ENCODE measurements around the gene FAM50B. TPM values are rescaled to one million over a fixed set of nuclear protein-coding genes. Genes with fewer than 3 reads are reported as not detected.

The FAM50B gene
- polyA plus RNA-seq, 4 donors = 9.3 to 13.0 (median 11.1) TPM

DNA sequence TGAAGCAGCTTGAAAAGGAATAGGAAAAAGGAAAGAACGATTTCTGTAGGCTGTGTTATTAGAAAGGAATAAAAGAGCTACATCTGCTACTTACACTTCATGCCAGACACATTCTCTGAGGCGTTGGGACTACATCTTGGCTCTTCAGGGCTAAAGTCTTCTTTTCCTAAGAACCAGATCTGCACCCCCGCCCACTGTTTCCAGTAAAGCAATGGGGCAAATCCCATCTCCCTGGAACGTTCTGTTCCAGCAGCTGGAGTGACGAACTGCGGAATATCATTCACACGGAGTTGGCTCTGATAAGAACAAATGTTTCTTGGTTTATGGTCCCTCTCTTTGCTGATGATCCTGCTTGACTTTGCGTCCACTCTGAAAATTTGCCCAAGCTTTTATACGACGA lies 26.9 kb downstream of the FAM50B start:
- 40 to 68% (median 65%) methylated on average over 10 of the region's 10 CpGs for WGBS, 3 donors
- peak in 1 of 2 donors; percentile 87 for DNase-seq

DNA sequence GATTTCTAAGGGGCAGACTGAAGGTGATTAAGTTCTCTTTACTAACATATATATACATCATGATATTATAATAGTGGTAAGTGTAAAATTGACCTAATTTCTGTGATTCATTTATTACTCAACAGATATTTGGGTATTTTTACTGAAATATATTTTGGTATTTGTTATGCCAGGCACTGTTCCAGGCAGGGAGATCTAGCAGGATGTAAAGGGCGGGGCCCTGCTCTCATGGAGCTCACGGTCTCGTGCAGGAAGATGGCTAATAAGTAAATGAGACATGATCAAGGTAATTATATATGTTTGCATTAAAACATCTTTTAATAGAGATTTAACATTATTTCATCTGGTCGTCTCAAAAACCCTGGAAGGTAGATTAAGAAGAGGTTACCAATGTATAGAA lies 27.7 kb downstream of the FAM50B start:
- Histone ChIP-seq H3K4me3 (ENCODE audit: low read depth in 1 of 3, low read length in 3 of 3) (no peak overlapping the region), H3K36me3 (ENCODE audit: control insufficient read depth in 3 of 3, insufficient read depth in 2 of 3, low read depth in 1 of 3, low read length in 3 of 3) (no peaks in the 10 kb centered on the region), H3K27me3 (ENCODE audit: control insufficient read depth in 3 of 3, insufficient read depth in 3 of 3, low read length in 3 of 3) (no peaks in the 10 kb centered on the region), H3K9me3 (ENCODE audit: control insufficient read depth in 2 of 2, insufficient read depth in 1 of 2, low read depth in 1 of 2, low read length in 1 of 2) (peaks cover 0 to 2% of the 10 kb centered on the region in 2 donors), H3K27ac (ENCODE audit: low read depth in 1 of 3, low read length in 2 of 3) (no peak overlapping the region), H3K4me1 (ENCODE audit: control insufficient read depth in 3 of 3, insufficient read depth in 2 of 3, low read depth in 1 of 3, low read length in 2 of 3) (peaks cover 4 to 30% (median 7%) of the 10 kb centered on the region in 3 donors)
- no peak for FAIRE-seq
- WGBS, 3 donors = 59 to 67% (median 66%) methylated on average over 4 of the region's 4 CpGs
- peak in 1 of 2 donors; percentile 32 for DNase-seq

More for the DNA sequence above, 26.9 kb downstream of the FAM50B start:
- Histone ChIP-seq H3K4me1 (ENCODE audit: control insufficient read depth in 3 of 3, insufficient read depth in 2 of 3, low read depth in 1 of 3, low read length in 2 of 3) (peaks cover 4 to 38% (median 9%) of the 10 kb centered on the region in 3 donors), H3K36me3 (ENCODE audit: control insufficient read depth in 3 of 3, insufficient read depth in 2 of 3, low read depth in 1 of 3, low read length in 3 of 3) (no peaks in the 10 kb centered on the region), H3K27ac (ENCODE audit: low read depth in 1 of 3, low read length in 2 of 3) (peak overlapping the region in 1 of 3 donors; percentile 2), H3K9me3 (ENCODE audit: control insufficient read depth in 2 of 2, insufficient read depth in 1 of 2, low read depth in 1 of 2, low read length in 1 of 2) (no peaks in the 10 kb centered on the region), H3K27me3 (ENCODE audit: control insufficient read depth in 3 of 3, insufficient read depth in 3 of 3, low read length in 3 of 3) (no peaks in the 10 kb centered on the region), H3K4me3 (ENCODE audit: low read depth in 1 of 3, low read length in 3 of 3) (no peak overlapping the region)
- no peak for FAIRE-seq

DNA sequence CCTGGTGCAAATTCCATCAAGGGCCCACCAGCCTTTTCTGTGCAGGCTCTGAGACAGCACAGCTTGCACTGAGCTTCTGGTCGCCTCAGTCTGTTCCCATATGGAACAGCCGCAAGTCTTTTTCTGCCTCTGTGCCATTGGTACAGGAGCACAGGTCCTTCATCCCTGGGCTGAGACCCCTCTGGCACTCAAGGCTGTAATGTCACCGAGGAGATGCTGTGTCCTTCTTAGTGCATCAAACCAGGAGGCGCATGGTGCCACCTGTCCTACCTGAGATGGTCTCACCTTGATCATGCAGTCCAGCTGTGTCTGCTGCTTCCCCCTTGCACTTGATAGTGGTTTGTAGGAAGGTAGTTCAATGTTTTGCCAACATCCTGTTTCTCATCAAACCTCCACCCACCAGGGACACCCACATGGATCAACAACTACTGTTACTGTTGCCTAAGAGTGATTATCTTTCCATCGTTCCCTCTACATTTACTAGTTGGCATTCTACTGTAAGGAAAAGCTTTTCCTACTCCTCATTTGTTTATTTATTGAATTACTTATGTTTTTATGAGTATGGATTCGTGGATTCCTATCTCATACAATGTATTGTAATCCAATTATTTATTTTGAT lies 29.0 kb downstream of the FAM50B start:
- no peaks in the 10 kb centered on the region for H3K27me3 ChIP-seq (ENCODE audit: control insufficient read depth in 3 of 3, insufficient read depth in 3 of 3, low read length in 3 of 3)
- no peak overlapping the region for H3K27ac ChIP-seq (ENCODE audit: low read depth in 1 of 3, low read length in 2 of 3)
- no peaks in the 10 kb centered on the region for H3K36me3 ChIP-seq (ENCODE audit: control insufficient read depth in 3 of 3, insufficient read depth in 2 of 3, low read depth in 1 of 3, low read length in 3 of 3)
- H3K9me3 ChIP-seq (ENCODE audit: control insufficient read depth in 2 of 2, insufficient read depth in 1 of 2, low read depth in 1 of 2, low read length in 1 of 2) = peaks cover 0 to 7% of the 10 kb centered on the region in 2 donors
- 57 to 86% (median 72%) methylated on average over 6 of the region's 6 CpGs for WGBS, 3 donors
- H3K4me3 ChIP-seq (ENCODE audit: low read depth in 1 of 3, low read length in 3 of 3) = no peak overlapping the region
- peaks cover 0 to 20% (median under 1%) of the 10 kb centered on the region in 3 donors for H3K4me1 ChIP-seq (ENCODE audit: control insufficient read depth in 3 of 3, insufficient read depth in 2 of 3, low read depth in 1 of 3, low read length in 2 of 3)
- DNase-seq (no peak), FAIRE-seq (no peak)

DNA sequence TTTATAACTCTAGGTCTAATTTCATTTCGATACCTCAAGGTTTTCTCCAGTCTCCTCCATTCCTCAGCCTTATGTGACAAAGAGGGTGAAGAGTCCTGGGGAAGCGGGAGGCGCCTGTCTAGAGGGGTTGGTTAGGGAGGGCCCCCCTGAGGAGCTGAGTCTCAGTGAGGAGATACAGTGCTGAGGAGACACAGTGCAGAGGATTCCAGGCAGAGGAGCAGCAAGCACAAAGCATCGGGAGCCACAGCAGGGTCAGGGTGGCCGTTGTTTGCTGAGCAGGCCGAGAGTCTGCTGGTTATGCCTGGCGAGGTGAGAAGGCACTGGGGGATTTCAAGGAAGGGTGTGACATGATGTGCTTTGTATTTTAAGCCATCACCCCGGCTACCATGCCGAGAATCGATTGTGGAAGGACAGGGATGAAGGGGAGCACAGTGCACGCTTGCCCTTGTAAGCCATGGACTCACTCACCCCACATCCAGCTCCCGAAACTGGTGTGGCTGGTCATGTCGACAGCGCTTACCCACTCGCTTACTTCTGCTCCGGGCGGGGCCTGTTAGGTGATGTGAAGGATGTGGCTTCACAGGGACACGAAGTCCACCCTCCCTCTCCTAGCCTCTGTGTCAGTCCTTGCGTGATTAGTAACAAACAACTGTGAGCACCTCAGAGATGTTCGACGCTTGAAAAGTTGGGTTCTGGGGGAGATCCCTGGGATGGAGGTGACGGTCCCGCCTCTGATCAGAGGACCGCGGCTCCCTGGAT lies 30.2 kb downstream of the FAM50B start:
- no peak overlapping the region for H3K4me3 ChIP-seq (ENCODE audit: low read depth in 1 of 3, low read length in 3 of 3)
- H3K9me3 ChIP-seq (ENCODE audit: control insufficient read depth in 2 of 2, insufficient read depth in 1 of 2, low read depth in 1 of 2, low read length in 1 of 2) = peaks cover 0 to 7% of the 10 kb centered on the region in 2 donors
- DNase-seq (no peak), FAIRE-seq (no peak)
- no peaks in the 10 kb centered on the region for H3K36me3 ChIP-seq (ENCODE audit: control insufficient read depth in 3 of 3, insufficient read depth in 2 of 3, low read depth in 1 of 3, low read length in 3 of 3)
- H3K4me1 ChIP-seq (ENCODE audit: control insufficient read depth in 3 of 3, insufficient read depth in 2 of 3, low read depth in 1 of 3, low read length in 2 of 3) = peaks cover 0 to 20% (median 0%) of the 10 kb centered on the region in 3 donors
- WGBS, 3 donors = 92 to 94% (median 92%) methylated on average over 25 of the region's 25 CpGs
- H3K27me3 ChIP-seq (ENCODE audit: control insufficient read depth in 3 of 3, insufficient read depth in 3 of 3, low read length in 3 of 3) = no peaks in the 10 kb centered on the region
- H3K27ac ChIP-seq (ENCODE audit: low read depth in 1 of 3, low read length in 2 of 3) = no peak overlapping the region

DNA sequence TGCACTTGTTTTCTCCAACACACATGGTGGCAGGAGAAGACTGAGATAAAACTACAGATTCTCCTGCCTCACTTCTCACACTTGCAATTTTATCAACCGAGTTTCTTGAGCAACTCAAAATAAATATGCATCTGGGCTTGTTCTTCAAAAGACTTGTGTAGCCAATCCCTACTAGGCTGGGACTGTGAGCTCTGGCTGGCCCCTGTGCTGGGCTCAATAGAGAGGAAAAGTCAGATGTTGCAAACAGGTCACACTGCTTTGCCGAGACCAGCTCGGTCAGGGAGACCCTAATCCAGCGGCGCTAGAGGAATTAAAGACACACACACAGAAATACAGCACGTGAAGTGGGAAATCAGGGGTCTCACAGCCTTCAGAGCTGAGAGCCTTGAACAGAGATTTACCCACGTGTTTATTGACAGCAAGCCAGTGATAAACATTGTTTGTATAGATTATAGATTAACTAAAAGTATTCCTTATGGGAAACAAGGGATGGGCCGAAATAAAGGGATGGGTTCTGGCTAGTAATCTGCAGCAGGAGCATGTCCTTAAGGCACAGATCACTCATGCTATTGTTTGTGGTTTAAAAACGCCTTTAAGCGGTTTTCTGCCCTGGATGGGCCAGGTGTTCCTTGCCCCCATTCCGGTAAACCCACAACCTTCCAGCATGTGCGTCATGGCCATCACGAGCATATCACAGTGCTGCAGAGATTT lies 32.7 kb downstream of the FAM50B start:
- FAIRE-seq (no peak), DNase-seq (no peak)
- WGBS, 3 donors = 84 to 87% (median 87%) methylated on average over 13 of the region's 13 CpGs
- H3K9me3 ChIP-seq (ENCODE audit: control insufficient read depth in 2 of 2, insufficient read depth in 1 of 2, low read depth in 1 of 2, low read length in 1 of 2) = peaks cover 0 to 7% of the 10 kb centered on the region in 2 donors
- H3K27me3 ChIP-seq (ENCODE audit: control insufficient read depth in 3 of 3, insufficient read depth in 3 of 3, low read length in 3 of 3) = no peaks in the 10 kb centered on the region
- peaks cover 0 to 15% (median 0%) of the 10 kb centered on the region in 3 donors for H3K4me1 ChIP-seq (ENCODE audit: control insufficient read depth in 3 of 3, insufficient read depth in 2 of 3, low read depth in 1 of 3, low read length in 2 of 3)
- no peak overlapping the region for H3K27ac ChIP-seq (ENCODE audit: low read depth in 1 of 3, low read length in 2 of 3)
- no peak overlapping the region for H3K4me3 ChIP-seq (ENCODE audit: low read depth in 1 of 3, low read length in 3 of 3)
- no peaks in the 10 kb centered on the region for H3K36me3 ChIP-seq (ENCODE audit: control insufficient read depth in 3 of 3, insufficient read depth in 2 of 3, low read depth in 1 of 3, low read length in 3 of 3)

DNA sequence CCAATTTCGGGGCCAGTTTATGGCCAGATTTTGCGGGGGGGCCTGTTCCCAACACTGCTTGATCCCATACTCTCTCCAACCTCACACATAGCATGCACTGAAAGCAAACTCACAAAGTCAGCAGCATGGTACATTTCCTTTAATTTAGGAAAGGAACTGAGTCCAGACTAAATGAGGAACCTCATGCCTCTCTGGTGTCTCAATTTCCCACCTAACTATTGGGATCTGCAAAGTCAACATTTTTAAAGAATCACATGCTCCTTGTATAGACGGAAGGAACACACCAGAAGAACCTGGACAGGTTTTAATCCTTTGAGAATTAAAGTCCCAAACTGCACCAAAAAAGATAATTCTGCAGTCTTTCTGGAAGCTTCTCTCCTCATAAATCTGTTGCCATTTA lies 33.3 kb downstream of the FAM50B start:
- Histone ChIP-seq H3K27me3 (ENCODE audit: control insufficient read depth in 3 of 3, insufficient read depth in 3 of 3, low read length in 3 of 3) (no peaks in the 10 kb centered on the region), H3K9me3 (ENCODE audit: control insufficient read depth in 2 of 2, insufficient read depth in 1 of 2, low read depth in 1 of 2, low read length in 1 of 2) (peaks cover 0 to 7% of the 10 kb centered on the region in 2 donors), H3K4me1 (ENCODE audit: control insufficient read depth in 3 of 3, insufficient read depth in 2 of 3, low read depth in 1 of 3, low read length in 2 of 3) (peaks cover 0 to 20% (median 0%) of the 10 kb centered on the region in 3 donors), H3K36me3 (ENCODE audit: control insufficient read depth in 3 of 3, insufficient read depth in 2 of 3, low read depth in 1 of 3, low read length in 3 of 3) (no peaks in the 10 kb centered on the region), H3K4me3 (ENCODE audit: low read depth in 1 of 3, low read length in 3 of 3) (no peak overlapping the region), H3K27ac (ENCODE audit: low read depth in 1 of 3, low read length in 2 of 3) (no peak overlapping the region)
- DNase-seq = no peak
- 87 to 93% (median 89%) methylated on average over 3 of the region's 3 CpGs for whole genome bisulfite sequencing, 3 donors
- FAIRE-seq = no peak

DNA sequence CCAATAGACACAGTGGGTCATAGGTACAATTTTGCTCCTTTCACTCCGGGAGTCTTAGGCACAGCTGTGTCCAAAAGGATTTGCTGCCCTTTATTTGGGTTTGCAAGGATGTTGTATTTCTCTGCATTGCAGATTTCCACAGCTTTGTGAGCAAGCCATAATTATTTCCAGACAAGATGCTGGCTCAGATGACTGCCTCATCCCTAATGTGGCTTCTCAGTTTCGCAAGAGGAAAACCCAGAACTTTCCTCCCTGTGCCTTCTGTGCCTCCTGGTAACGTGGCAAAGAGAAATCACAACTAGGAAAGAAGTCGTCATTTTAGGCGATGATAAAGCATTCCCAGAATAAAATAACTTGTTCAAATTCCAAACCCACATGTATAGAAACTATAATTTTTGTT lies 33.7 kb downstream of the FAM50B start:
- Histone ChIP-seq H3K4me3 (ENCODE audit: low read depth in 1 of 3, low read length in 3 of 3) (no peak overlapping the region), H3K4me1 (ENCODE audit: control insufficient read depth in 3 of 3, insufficient read depth in 2 of 3, low read depth in 1 of 3, low read length in 2 of 3) (peaks cover 0 to 24% (median 0%) of the 10 kb centered on the region in 3 donors), H3K27me3 (ENCODE audit: control insufficient read depth in 3 of 3, insufficient read depth in 3 of 3, low read length in 3 of 3) (no peaks in the 10 kb centered on the region), H3K27ac (ENCODE audit: low read depth in 1 of 3, low read length in 2 of 3) (no peak overlapping the region), H3K9me3 (ENCODE audit: control insufficient read depth in 2 of 2, insufficient read depth in 1 of 2, low read depth in 1 of 2, low read length in 1 of 2) (peaks cover 0 to 7% of the 10 kb centered on the region in 2 donors), H3K36me3 (ENCODE audit: control insufficient read depth in 3 of 3, insufficient read depth in 2 of 3, low read depth in 1 of 3, low read length in 3 of 3) (no peaks in the 10 kb centered on the region)
- 82 to 95% (median 83%) methylated on average over 5 of the region's 5 CpGs for WGBS, 3 donors
- DNase-seq (no peak), FAIRE-seq (no peak)

DNA sequence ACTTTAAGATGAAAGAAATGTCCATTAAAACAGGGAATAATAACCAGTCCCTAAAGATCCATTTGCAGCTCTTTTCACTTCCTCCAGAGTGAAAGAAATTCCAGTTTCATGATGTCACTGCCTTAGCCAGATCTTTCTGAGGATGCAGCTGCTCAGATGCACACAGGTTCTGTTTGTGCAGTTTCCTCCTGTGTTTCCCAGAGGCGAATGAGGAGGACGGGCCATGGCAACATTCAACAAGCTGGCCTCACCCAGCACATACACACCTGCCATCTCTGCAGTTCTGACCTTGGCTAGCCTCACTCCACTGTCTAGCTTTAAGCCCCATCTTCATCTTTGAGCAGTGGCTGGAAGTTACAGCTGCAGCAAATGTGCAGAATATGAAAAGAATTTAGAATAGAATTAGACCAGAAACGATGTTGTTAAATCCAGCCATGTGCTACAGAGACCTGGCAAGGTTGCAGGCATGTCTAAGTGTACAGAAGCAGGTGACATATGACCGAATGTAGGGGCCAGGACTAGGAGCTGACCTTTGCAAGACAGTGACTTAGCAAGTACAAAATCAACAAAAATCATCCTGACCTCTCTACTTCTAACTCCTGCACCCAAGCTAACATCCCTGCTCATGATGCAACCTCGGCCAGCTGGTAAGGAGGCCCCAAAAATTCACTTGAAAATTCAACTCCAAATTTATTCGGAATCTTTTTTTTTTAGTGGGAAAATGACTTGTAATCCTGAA lies 35.0 kb downstream of the FAM50B start:
- FAIRE-seq (no peak), DNase-seq (peak; percentile 41 to 71)
- Histone ChIP-seq H3K36me3 (ENCODE audit: control insufficient read depth in 3 of 3, insufficient read depth in 2 of 3, low read depth in 1 of 3, low read length in 3 of 3) (no peaks in the 10 kb centered on the region), H3K27ac (ENCODE audit: low read depth in 1 of 3, low read length in 2 of 3) (peak overlapping the region in 1 of 3 donors; percentile 19), H3K27me3 (ENCODE audit: control insufficient read depth in 3 of 3, insufficient read depth in 3 of 3, low read length in 3 of 3) (no peaks in the 10 kb centered on the region), H3K4me1 (ENCODE audit: control insufficient read depth in 3 of 3, insufficient read depth in 2 of 3, low read depth in 1 of 3, low read length in 2 of 3) (peaks cover 0 to 29% (median 0%) of the 10 kb centered on the region in 3 donors), H3K4me3 (ENCODE audit: low read depth in 1 of 3, low read length in 3 of 3) (no peak overlapping the region), H3K9me3 (ENCODE audit: control insufficient read depth in 2 of 2, insufficient read depth in 1 of 2, low read depth in 1 of 2, low read length in 1 of 2) (peaks cover 0 to 7% of the 10 kb centered on the region in 2 donors)
- WGBS, 3 donors = 31 to 50% (median 48%) methylated on average over 6 of the region's 6 CpGs

All from small intestine (tissue), 7 donors.